LoVo (cell line): ENCODE measurements around the gene CDKN1C.
A peak's percentile ranks its signal among the peaks of the same experiment; 100 is the strongest.

Experiments
- DNase-seq: peaks from one replicate; pipeline ENCODE4 v3.0.0-alpha.2; 2016; ENCODE audit warnings: low spot score

The CDKN1C gene

DNA sequence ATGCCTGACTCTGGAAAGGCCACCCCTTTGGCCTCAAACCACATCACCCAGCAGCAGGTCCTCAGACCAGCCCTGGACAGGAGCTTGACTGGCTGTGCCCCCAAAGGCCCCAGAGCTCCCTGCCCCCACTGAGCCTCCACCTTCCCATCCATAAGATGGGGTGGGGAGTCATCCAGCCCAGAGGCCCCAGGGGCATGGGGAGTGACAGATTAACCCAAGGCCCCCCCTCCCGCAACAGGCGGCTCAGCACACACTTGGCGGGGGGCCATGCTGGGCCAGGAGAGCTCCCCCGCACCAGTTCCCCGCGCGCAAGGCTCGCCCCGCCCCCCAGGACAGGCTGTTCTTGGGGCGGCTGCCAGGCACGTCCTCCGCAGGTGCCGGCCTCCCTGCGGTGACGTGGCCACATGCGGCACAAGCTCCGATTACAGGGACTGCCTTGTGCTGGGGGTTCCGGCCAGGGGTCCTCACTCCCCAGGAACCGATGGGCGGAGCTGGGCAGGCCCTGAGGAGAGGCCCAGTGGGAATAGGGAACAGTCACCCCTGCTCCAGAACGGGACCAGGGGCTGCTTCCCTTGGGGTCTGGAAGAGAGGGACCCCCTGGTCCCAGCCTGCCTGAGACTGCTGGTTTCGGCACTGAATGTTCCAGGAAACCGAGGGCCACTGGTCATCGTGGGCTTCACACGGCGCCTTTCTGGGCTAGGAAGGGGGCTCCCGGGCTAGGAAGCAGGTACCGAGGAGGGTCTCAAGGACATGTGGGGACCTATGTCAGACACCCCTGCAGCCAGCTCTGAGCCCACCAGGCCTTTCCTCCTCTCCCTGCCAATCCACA lies 5.1 kb upstream of the CDKN1C start:
- DNase-seq, result no peak

GRCh38 chr11:2889362-2890273 lies 4.0 kb upstream of the CDKN1C start:
- no peak for DNase-seq

DNA sequence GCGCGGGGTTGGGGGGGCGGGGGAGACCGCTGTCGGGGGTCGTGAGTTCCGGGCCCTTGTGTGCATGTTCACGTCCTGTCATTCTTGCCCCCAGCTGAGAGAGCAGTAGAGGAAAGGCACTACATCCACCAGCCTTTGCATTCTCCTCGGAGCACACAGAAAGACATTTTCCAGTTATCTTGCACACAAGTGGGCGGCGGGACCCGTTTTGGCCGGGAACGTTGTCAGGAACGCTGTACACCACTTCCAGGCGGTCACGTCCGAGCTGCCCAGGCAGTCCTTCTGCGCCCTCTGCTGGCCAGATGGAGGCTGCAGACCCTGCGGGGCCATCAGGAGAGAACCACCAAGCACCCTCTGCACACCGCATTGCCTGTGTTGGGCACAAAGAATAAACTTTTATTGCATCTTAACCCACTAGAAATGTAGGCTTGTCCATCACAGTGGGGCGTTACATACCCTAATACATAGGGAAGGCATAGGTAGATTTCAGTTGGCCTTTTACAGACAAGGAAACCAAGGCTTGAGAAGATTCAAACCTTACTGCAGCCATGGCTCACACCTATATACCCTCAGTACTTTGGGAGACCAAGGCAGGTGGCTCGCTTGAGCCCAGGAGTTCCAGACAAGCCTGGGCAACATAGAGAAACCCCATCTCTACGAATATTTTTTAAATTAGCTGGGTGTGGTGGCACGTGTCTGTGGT lies 2.8 kb upstream of the CDKN1C start:
- peak; percentile 71 for DNase-seq

GRCh38 chr11:2887515-2888195 lies 2.1 kb upstream of the CDKN1C start:
- no peak for DNase-seq

- DNase-seq, result no peak
Measured at GRCh38 chr11:2886936-2887335, 1.4 kb upstream of the CDKN1C start.

GRCh38 chr11:2886191-2886894 lies 768 bp upstream of the CDKN1C start:
- DNase-seq, result no peak

GRCh38 chr11:2885017-2885677 lies 428 bp downstream of the CDKN1C start:
- DNase-seq, result peak; percentile 27

DNA sequence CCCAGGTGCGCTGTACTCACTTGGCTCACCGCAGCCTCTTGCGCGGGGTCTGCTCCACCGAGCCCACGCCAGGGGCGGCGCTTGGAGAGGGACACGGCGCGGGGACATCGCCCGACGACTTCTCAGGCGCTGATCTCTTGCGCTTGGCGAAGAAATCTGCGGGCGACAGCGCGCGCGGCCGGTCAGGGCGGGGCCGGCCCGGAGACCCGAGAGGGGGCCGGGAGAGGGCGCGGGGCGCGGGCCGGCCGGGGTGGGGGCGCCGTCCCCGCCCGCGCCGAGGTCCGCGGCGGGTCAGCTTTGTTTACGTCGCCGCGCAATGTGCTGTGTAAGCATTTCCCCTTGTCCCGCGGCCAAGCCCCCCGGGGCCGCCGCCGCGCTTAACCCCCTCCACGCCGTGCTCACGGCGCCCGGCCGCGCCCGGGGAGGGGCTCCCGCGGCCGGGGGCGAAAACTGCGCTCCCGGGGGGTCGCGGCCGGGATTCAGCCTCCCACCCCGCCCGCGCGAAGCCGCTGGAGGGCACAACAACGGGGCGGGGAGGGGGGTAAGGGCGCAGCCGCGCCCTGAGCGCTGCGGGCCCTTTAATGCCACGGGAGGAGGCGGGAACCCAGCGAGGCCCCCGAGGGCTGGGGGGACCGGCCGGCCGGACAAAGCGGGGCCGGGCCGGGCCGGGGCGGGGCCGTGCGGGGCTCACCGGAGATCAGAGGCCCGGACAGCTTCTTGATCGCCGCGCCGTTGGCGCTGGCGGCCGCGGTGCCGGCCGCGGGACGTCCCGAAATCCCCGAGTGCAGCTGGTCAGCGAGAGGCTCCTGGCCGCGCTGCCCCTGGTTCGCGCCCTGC lies 1.4 kb downstream of the CDKN1C start:
- peak; percentile 7 for DNase-seq

GRCh38 chr11:2883640-2883978 lies 2.0 kb downstream of the CDKN1C start:
- DNase-seq, result no peak

DNA sequence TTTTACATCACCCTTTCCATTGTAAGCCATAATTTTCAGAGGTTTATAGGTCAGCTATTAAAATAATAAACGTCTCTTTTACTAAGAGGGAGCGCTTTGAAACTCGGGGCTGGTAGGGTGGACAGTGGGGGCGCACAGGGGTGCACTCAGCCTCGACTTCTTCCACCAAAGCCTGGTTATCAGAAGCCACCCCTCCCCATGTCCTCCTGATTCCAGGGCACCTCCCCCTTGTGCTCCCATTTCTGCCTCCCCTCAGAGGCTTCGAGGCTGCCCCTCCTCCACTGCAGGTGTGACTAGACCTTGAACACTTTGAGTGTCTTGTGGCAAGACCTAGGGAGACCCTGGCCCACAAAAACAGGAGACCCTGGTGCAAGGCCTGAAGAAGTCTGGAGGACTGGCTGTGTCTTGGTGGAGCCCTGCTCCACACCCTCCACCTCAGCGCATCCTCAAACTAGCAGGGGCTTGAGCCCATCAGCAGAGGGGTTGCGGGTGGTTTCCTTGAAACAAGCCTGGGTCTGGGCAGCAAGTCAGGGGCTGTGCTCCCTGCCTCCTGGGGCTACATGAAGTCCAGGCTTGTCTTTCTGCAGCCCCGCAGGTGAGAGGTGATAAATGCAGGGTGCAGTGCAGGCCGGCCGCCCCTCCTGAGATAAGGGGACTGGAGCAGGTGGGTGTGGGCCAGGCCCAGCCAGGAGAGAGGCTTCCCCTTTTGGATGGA lies 3.0 kb downstream of the CDKN1C start:
- no peak for DNase-seq

DNA sequence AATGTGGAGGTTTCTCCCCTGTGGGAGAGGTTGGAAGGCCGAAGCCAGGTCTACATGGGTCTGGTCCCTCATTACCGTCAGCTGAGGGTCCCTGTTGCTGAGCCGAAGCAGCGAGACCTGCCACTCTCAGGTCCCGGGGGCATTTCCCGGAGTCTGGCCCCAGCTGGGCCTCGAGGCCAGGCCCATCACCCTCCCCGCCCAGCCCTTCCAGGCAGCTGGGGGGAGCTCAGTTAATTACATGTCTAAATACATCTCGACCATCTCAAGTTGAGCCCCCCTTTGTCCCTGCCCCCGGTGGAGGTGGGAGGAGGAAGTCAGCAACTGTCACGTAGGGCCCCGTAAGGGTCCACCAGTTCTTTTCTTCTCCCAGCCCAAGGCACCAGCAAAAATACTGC lies 3.6 kb downstream of the CDKN1C start:
- DNase-seq, result no peak

- no peak for DNase-seq
Measured at GRCh38 chr11:2881076-2881980, 4.2 kb downstream of the CDKN1C start.

- no peak for DNase-seq
Measured at GRCh38 chr11:2880646-2881045, 4.9 kb downstream of the CDKN1C start.

- DNase-seq, result no peak
Measured at GRCh38 chr11:2878782-2879181, 6.8 kb downstream of the CDKN1C start.

DNA sequence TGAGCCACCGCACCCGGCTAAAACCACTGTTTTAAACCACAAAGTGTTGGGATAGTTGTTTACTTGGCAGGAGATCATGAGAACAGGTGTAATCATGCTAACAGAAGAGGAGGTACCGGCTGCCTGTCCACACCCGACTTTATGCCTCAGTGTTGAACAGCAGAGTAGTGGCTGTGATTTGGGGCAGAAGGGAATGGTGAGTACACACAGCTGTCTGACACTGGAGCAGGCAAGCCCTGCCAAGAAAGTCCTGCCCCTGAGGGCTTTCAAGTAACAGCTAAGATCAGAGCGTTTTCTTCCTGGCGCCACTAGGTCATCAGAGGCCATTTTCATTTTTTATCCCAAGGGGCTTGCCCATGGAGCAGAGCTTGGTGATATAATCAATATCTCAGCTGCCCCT lies 8.1 kb downstream of the CDKN1C start:
- no peak for DNase-seq

- DNase-seq, result no peak
Measured at GRCh38 chr11:2874963-2875362, 10.6 kb downstream of the CDKN1C start.

- DNase-seq, result no peak
Measured at GRCh38 chr11:2870969-2871680, 14.4 kb downstream of the CDKN1C start.

DNA sequence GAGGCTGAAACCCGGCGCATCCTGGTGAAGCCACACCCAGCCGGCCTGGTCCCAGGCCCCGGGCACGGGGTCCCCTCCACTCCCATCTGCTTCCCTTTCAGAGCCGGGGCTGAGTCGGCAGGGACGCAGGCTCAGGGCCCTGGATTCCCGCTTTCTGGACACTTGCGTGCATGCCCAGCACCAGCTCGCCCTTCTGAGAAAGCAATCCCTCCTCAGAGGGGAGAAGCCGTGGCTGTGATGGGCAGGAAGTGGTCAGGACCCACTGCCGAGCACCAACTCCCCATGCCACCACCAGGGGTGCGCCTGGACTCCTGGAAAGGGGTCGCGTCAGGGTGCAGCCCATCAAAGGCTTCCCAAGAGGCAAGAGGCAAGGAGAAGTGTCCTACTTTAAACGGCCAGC lies 15.1 kb downstream of the CDKN1C start:
- no peak for DNase-seq
